ENCODE results near the gene YIPF2. TPM values are rescaled to one million over a fixed set of nuclear protein-coding genes. Genes with fewer than 3 reads are reported as not detected.

YIPF2 gene
- total RNA-seq, 1 donor from 2014 or later = 47.2 TPM

DNA sequence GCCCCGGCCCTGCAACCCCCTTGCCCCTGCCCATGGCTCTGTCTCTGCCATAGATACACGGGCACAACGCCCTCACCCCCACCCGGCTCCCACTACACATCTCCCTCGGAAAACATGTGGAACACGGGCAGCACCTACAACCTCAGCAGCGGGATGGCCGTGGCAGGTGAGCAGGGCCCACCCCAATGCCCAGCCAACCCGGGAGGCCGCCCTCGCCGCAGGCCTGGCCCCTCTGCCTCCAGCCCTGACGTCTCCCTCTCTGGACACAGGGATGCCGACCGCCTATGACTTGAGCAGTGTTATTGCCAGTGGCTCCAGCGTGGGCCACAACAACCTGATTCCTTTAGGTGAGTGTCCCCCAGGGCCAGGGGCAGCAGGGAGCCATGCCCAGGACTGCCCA lies 7.7 kb downstream of the YIPF2 start:
- no peak for DNase-seq
- H3K36me3 Mint-ChIP-seq (ENCODE audit: unreplicated experiment) = no peaks in the 10 kb centered on the region
- peaks cover 22% of the 10 kb centered on the region for H3K27me3 Mint-ChIP-seq (ENCODE audit: unreplicated experiment)
- H3K9me3 Mint-ChIP-seq (ENCODE audit: unreplicated experiment) = peaks cover 18% of the 10 kb centered on the region
- TF ChIP-seq, protein P1, sequence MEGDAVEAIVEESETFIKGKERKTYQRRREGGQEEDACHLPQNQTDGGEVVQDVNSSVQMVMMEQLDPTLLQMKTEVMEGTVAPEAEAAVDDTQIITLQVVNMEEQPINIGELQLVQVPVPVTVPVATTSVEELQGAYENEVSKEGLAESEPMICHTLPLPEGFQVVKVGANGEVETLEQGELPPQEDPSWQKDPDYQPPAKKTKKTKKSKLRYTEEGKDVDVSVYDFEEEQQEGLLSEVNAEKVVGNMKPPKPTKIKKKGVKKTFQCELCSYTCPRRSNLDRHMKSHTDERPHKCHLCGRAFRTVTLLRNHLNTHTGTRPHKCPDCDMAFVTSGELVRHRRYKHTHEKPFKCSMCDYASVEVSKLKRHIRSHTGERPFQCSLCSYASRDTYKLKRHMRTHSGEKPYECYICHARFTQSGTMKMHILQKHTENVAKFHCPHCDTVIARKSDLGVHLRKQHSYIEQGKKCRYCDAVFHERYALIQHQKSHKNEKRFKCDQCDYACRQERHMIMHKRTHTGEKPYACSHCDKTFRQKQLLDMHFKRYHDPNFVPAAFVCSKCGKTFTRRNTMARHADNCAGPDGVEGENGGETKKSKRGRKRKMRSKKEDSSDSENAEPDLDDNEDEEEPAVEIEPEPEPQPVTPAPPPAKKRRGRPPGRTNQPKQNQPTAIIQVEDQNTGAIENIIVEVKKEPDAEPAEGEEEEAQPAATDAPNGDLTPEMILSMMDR (IDR thresholded peaks at IDR 0.05; ENCODE audit: partially characterized antibody, unreplicated experiment) = no peak
- H3K4me3 Mint-ChIP-seq (ENCODE audit: unreplicated experiment) = no peak overlapping the region
- no peak overlapping the region for H3K27ac Mint-ChIP-seq (ENCODE audit: unreplicated experiment)
- peaks cover 4% of the 10 kb centered on the region for H3K4me1 Mint-ChIP-seq (ENCODE audit: low read depth, unreplicated experiment)

DNA sequence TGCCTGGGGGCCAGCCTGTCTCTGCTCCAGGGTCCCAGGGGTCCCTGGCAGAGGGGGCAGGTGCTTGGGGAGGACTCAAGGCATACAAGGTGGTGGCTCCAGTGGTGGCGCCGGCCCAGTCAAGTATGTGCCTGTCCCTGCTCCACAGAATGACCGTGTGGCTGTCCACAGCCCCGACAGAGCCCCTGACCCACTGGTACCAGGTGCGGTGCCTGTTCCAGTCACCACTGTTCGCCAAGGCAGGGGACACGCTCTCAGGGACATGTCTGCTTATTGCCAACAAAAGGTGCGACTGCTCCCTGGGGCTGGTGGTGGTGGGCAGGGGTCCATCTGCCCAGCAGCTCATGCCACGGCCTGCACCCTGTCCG lies 8.2 kb downstream of the YIPF2 start:
- no peak for DNase-seq
- H3K4me3 Mint-ChIP-seq (ENCODE audit: unreplicated experiment) = no peak overlapping the region
- H3K36me3 Mint-ChIP-seq (ENCODE audit: unreplicated experiment) = no peaks in the 10 kb centered on the region
- peaks cover 18% of the 10 kb centered on the region for H3K27me3 Mint-ChIP-seq (ENCODE audit: unreplicated experiment)
- peaks cover 6% of the 10 kb centered on the region for H3K4me1 Mint-ChIP-seq (ENCODE audit: low read depth, unreplicated experiment)
- no peak overlapping the region for H3K27ac Mint-ChIP-seq (ENCODE audit: unreplicated experiment)
- peaks cover 19% of the 10 kb centered on the region for H3K9me3 Mint-ChIP-seq (ENCODE audit: unreplicated experiment)
- TF ChIP-seq, protein P1 (IDR thresholded peaks at IDR 0.05; ENCODE audit: partially characterized antibody, unreplicated experiment) = no peak

DNA sequence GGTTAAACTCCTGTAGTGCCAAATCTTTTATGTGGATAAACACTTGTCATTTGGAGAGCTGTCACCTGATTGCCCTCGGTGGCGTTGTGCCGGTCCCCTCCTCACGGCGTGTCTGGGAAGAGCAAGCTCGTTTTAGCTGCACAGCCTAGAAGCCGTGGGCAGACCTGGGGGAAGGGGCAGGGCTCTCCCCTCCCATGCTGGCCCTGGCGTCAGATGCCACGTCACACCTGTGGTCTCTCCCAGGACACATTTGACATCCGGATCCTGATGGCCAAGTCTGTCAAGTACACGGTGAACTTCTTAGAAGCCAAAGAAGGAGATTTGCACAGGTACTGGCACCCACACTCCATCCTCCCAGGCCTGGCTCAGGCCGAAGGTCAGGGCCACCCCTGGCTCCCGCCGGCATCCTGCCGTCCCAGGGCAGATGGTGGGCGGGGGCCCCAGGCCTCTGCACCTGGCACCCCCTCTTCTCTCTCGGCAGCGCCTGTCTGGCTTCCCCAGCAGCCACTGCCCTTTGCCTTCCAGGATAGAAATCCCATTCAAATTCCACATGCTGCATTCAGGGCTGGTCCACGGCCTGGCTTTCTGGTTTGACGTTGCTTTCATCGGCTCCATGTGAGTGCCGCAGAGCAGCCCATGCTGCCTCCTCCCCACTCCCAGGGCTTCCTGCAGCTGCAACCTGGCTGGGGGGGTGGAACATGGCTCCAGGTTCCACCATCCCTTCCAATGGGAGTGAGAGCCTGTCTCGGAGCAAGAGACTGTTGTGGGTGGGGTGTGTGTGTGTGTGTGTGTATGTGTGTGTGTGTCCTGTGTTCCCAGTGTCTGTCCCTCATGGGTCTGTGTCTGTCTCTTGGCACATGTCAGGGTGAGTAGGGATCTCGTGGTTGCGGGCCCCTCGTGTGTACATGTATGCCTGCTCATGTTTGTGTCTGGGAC lies 8.8 kb downstream of the YIPF2 start:
- peaks cover 8% of the 10 kb centered on the region for H3K4me1 Mint-ChIP-seq (ENCODE audit: low read depth, unreplicated experiment)
- H3K4me3 Mint-ChIP-seq (ENCODE audit: unreplicated experiment) = no peak overlapping the region
- peaks cover 14% of the 10 kb centered on the region for H3K27me3 Mint-ChIP-seq (ENCODE audit: unreplicated experiment)
- TF ChIP-seq, protein P1 (IDR thresholded peaks at IDR 0.05; ENCODE audit: partially characterized antibody, unreplicated experiment) = no peak
- peaks cover 19% of the 10 kb centered on the region for H3K9me3 Mint-ChIP-seq (ENCODE audit: unreplicated experiment)
- DNase-seq = no peak
- H3K27ac Mint-ChIP-seq (ENCODE audit: unreplicated experiment) = peak overlapping the region; percentile 31
- H3K36me3 Mint-ChIP-seq (ENCODE audit: unreplicated experiment) = no peaks in the 10 kb centered on the region

DNA sequence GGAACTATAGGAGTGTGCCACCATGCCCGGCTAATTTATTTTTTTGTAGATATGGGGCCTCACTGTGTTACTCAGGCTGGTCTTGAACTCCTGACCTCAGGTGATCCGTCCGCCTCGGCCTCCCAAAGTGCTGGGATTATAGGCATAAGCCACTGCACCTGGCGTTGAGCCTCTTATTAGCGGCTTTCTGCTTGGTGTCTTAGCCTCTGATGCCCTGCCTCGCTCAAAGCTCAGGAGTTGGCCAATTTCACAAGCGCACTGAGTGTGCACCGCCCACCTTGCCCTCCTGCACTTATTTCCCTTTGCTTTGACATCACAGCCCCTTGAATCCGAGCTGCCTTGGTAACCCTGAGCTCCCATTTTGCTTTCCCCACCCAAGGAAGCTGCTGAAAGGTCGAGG lies 10.1 kb downstream of the YIPF2 start:
- H3K27me3 Mint-ChIP-seq (ENCODE audit: unreplicated experiment) = peaks cover 13% of the 10 kb centered on the region
- DNase-seq = no peak
- TF ChIP-seq, protein P1 (IDR thresholded peaks at IDR 0.05; ENCODE audit: partially characterized antibody, unreplicated experiment) = no peak
- H3K27ac Mint-ChIP-seq (ENCODE audit: unreplicated experiment) = no peak overlapping the region
- H3K9me3 Mint-ChIP-seq (ENCODE audit: unreplicated experiment) = peaks cover 18% of the 10 kb centered on the region
- H3K36me3 Mint-ChIP-seq (ENCODE audit: unreplicated experiment) = no peaks in the 10 kb centered on the region
- peaks cover 11% of the 10 kb centered on the region for H3K4me1 Mint-ChIP-seq (ENCODE audit: low read depth, unreplicated experiment)
- H3K4me3 Mint-ChIP-seq (ENCODE audit: unreplicated experiment) = no peak overlapping the region

DNA sequence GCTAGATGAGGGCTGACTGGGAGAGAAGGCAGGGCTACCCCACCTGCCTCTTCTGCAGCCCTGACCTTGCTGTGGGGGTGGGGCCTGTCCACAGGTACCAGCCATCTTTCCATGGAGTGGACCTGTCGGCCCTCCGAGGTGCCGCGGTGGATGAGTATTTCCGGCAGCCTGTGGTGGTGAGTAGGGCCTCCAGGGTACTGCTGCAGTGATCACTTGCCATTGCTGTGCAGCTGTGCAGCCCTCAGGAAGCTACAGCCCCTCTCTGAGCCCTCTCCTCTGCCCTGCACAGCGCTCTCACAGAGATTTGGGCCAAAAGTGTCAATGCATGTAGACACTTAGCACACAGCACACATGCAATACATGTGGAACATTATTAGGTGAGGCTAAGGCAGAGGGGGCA lies 11.8 kb downstream of the YIPF2 start:
- H3K4me3 Mint-ChIP-seq (ENCODE audit: unreplicated experiment) = no peak overlapping the region
- peaks cover 11% of the 10 kb centered on the region for H3K4me1 Mint-ChIP-seq (ENCODE audit: low read depth, unreplicated experiment)
- TF ChIP-seq, protein P1 (IDR thresholded peaks at IDR 0.05; ENCODE audit: partially characterized antibody, unreplicated experiment) = no peak
- no peak overlapping the region for H3K27ac Mint-ChIP-seq (ENCODE audit: unreplicated experiment)
- no peak for DNase-seq
- peaks cover 7% of the 10 kb centered on the region for H3K27me3 Mint-ChIP-seq (ENCODE audit: unreplicated experiment)
- H3K9me3 Mint-ChIP-seq (ENCODE audit: unreplicated experiment) = peaks cover 11% of the 10 kb centered on the region
- no peaks in the 10 kb centered on the region for H3K36me3 Mint-ChIP-seq (ENCODE audit: unreplicated experiment)
